SIG-M5 (cell line): ENCODE measurements around the gene PLA2G5.
"Not testable (repeated sequence)": the region's sequence is repeated elsewhere in the genome, so short reads cannot be mapped to it uniquely, and the experiment has no call there.

ENCODE experiments used
- DNase-seq: peaks from one replicate; lab custom pipeline; 2025; lab: John Stamatoyannopoulos, UW

Gene PLA2G5

GRCh38 chr1:20117236-20117635 is 47.2 kb downstream of the PLA2G5 start:
- DNase-seq = no peak

GRCh38 chr1:20119347-20119746 is 49.4 kb downstream of the PLA2G5 start, which contains the start of gene PLA2G2D:
Gene PLA2G2D (minus strand): TSS chr1:20119536. CDS start chr1:20119498, 38 bp downstream.
- DNase-seq = no peak

GRCh38 chr1:20120796-20121195 is 50.8 kb downstream of the PLA2G5 start:
- no peak for DNase-seq

- no peak for DNase-seq
Observed at GRCh38 chr1:20123722-20124455, 53.9 kb downstream of the PLA2G5 start.

GRCh38 chr1:20124456-20125057 is 54.6 kb downstream of the PLA2G5 start:
- DNase-seq = no peak

GRCh38 chr1:20125100-20125499 is 55.1 kb downstream of the PLA2G5 start:
- no peak for DNase-seq

DNA sequence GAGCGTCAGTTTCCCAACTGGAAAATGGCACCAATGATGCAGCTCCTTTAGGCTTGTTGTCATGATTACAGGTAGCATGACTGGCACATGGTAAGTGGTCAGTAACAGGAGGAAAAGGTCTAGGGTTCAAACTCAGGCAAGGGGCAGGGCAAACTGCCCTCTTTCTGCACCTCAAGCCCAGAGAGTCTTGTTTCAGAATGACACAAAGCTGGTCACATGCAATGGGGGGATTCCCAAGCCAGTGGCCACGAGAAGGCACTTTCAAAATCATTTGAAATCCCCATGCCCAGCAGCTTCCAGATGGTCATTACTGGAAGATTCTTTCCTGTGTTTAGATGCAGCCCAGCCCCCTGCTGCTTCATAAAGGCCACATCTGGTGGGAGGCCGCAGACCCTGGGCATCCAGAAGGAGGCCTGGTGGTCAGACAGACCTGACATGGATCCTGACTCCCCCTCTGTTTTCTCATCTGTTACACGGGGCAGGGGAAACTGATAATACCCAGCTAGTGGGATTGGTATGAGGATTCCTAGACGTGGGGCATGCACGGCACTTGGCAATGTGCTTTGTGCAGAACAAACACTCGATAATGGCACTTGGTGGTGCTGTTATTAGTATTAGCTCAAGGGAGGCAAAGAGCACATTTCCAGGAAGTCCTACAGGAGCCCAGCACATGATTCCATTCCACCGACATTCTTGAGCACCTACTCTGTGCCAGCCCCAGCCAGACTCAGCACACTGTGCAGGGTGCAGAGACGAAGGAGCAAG is 56.2 kb downstream of the PLA2G5 start:
- DNase-seq = no peak

DNA sequence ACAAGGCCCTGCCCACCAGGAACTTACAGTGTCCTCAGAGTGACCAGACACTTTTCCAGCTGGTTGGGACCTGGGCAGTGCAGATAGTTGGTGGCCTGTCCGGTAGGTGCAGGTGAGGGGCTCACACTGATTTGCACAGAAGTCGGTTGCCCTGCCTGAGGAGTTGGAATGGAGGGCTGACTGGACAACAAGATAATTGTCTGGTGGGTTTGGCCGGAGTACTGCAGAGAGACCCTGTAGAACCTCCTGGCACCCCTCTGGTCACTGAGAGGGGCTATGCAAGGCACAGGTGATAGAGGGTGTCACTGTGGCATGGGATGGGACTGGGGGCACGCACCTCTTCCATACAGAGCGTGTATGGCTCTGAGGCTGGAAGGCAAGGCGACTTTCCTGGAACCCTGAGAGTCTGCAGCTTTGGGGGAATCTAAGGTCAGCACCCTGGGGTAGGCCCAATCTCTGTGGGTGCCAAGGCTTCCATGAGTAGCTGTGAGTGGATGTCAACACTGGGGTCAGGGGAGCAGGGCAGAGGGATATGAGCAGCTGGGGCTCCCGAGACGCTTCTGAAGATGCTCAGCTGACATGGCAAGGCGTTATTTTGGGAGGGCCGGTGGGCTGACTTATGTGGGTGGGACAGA is 56.9 kb downstream of the PLA2G5 start:
- DNase-seq = no peak

DNA sequence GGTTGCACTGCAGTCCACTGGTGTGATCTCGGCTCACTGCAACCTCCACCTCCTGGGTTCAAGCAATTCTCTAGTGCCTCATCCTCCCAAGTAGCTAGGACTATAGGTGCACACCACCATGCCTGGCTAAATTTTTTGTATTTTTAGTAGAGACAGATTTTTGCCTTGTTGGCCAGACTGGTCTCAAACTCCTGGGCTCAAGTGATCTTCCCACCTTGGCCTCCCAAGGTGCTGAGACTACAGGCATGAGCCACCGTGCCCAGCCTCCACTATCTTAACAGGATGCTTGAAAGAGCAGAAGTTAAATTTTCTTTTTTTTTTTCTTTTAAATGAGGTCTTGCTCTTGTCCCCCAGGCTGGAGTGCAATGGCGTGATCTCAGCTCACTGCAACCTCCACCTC is 60.5 kb downstream of the PLA2G5 start:
- not testable (repeated sequence) for DNase-seq

- DNase-seq = no peak
Observed at GRCh38 chr1:20134995-20135394, 65.0 kb downstream of the PLA2G5 start.

- DNase-seq = no peak
Observed at GRCh38 chr1:20136249-20136648, 66.3 kb downstream of the PLA2G5 start.

GRCh38 chr1:20137055-20137454 is 67.1 kb downstream of the PLA2G5 start:
- DNase-seq = no peak

GRCh38 chr1:20137604-20138003 is 67.6 kb downstream of the PLA2G5 start:
- DNase-seq = no peak

DNA sequence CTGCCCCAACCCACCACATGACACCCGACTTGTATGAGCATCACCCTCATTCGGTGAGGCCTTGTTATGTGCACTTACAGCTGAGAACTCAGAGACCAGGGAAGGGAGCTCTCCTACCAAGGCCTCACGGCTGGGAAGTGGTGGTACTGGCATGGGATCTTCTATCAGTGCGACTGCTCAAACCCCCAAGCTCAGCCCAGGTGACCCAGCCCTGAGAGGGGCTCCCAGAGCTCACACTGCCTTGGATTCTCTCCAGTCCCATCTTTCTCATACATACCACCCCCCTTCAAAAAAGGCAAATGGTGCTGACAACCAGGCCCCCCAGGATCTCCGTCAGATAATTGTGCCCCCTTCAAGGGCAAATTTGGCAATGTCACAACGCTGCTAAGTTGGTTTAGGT is 68.4 kb downstream of the PLA2G5 start:
- no peak for DNase-seq

DNA sequence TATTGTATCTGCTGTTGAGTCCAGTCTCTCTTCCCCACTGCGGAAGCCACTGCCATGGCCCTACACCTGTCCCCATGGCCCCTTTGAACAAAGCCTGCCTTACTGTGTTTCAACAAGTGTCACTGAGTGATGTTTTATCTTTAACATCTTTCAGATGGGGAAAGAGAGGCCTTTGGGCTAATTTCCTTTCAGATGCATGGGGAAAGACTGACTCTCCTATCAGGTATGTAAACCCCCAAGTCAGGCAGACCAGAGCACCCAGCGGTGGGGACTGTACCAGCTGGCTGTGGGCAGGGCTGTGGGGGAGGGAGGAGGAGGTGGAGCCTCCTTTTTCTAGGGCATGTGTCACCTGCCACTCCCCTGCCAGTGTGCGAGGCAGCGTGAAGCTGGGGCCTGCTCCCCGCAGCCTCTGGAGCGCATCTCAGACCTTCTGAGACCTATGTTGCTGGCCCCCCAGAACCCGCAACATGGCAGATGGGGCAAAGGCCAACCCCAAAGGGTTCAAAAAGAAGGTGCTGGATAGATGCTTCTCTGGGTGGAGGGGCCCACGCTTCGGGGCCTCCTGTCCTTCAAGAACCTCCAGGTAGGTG is 69.1 kb downstream of the PLA2G5 start, which contains the start of gene PLA2G2F:
TSS of gene PLA2G2F (plus strand) at position 363 of the 590 bp plus-strand sequence. CDS start at position 468, 105 bp downstream.
- DNase-seq = no peak

DNA sequence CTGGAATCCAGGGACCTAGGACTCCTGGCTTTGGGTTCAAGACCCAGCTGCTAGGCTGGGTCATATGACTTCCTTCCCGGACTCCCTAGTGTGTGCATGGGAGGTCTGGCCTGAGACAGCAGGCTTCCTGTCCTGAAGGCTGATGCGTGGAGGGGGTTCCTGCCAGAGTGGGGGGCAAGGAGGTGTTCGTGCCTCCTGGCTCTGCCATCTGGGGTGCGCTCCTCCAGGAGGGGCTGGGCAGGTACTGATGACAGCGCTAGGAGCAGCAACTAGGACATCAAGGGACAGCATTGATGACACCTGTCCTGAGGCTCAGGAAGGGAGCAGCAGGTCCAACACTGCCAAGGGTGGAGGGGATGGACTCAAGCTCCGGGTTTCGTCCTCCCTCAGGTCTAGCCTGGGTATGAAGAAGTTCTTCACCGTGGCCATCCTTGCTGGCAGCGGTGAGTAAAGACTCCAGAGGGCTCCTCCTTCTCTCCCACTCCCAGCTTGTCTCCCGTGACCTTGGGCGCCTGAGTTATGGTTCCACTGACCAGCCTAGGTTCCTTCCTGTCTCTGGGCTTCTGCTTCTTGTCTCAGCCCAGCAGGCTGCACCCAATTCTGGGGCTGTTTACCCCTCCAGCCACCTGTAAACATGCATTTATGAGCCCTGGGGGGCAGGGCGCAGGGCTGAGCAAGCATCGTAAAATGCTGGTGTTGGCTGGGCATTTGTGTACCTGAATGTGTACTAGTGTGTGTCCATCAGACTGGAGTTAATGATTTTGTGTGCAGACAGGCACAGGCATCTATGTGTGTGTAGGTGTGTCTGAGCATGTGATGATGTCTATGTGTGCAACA is 70.0 kb downstream of the PLA2G5 start:
- no peak for DNase-seq

- DNase-seq = no peak
Observed at GRCh38 chr1:20141001-20141400, 71.0 kb downstream of the PLA2G5 start.

DNA sequence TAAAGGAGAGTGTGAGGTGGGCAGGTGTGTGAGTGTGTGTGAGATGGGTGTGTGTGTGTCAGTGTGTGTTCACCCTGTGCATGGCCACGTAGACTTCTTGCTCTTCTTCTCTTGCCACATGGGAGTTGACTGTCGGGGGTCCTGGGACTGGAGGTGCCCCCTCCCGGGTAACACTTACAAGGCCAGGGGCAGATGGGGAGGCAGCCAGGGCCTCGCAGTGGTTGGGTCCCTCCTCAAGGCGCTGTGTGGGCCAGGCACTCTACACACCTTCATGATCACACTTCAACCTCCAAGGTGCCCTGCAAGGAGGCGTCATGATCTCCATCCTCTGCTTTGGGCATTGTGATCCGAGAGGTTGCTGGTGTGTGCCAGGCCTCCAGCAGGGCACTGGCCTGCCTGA is 71.5 kb downstream of the PLA2G5 start:
- DNase-seq = no peak
